SK-N-MC (cell line): Measurements from ENCODE around the gene FKBP10.

Experiments
- EZH2 ChIP-seq: fragments of 200-600 bp; sonication (generic); IDR thresholded peaks from one replicate; pipeline ENCODE4 v1.6.1; 2017; ENCODE audit warnings: antibody characterized with exemption
- FOXP2 ChIP-seq: optimal IDR thresholded peaks from 2 replicates; pipeline ENCODE3; 2011; ENCODE audit warnings: mild to moderate bottlenecking, moderate library complexity; ENCODE audit not compliant: insufficient read depth; ENCODE audit errors: extremely low read length, control extremely low read depth
- POLR2AphosphoS5 ChIP-seq: IDR thresholded peaks from 2 replicates; pipeline ENCODE4 v1.6.1; 2012; ENCODE audit warnings: mild to moderate bottlenecking, low read depth, low read length, borderline replicate concordance

GRCh38 chr17:41810659-41811548, 1.9 kb upstream of the FKBP10 start:
- no peak for TF ChIP-seq POLR2AphosphoS5
- TF ChIP-seq EZH2 = no peak
- TF ChIP-seq FOXP2 = no peak
